A549 (cell line): ENCODE measurements around the gene LLGL2. TPM values are rescaled to one million over a fixed set of nuclear protein-coding genes. Genes with fewer than 3 reads are reported as not detected.

ENCODE experiments used
- ATAC-seq, 2 experiments: fragments of 200-7000 bp in 1 of 2; fragments of >200 bp in 1 of 2; cut with Nextera tagmentation in 1 of 2; cut with Tn5 transposase in 1 of 2; 3 replicates each; pipeline versions ENCODE4 v1.8.0 to v1.9.1; 2018 to 2020; ENCODE audit warnings: mild to moderate bottlenecking in 1 of 2, moderate library complexity in 1 of 2
- CTCF ChIA-PET: fragments of 300-600 bp; sonication (Branson Sonifier 250); formaldehyde crosslinking; extraction: SDS; loops from one replicate; lab custom pipeline; 2021; ENCODE audit warnings: antibody characterized with exemption, inconsistent platforms; lab: Yijun Ruan, JAX
- POLR2A ChIA-PET: fragments of 350-600 bp; formaldehyde crosslinking; extraction: SDS; loops from one replicate; lab custom pipeline; 2021; ENCODE audit warnings: antibody characterized with exemption, inconsistent platforms; lab: Yijun Ruan, JAX
- DNase-seq, 2 experiments: peaks; one replicate each; pipeline versions ENCODE4 v3.0.0 to v3.0.0-alpha.2; 2011 to 2016; ENCODE audit warnings: low read depth in 1 of 2, low spot score in 1 of 2
- FAIRE-seq: peaks from 2 replicates; lab custom pipeline; 2011; peaks lifted over from hg19 to GRCh38; lab: Jason Lieb, UNC
- H3K27ac ChIP-seq, 2 experiments: fragments of >200 bp; sonication (Bioruptor Twin); formaldehyde crosslinking; 3 replicates each; pipeline ENCODE4 v1.5.1; 2016 to 2017
- H3K4me1 ChIP-seq: fragments of >200 bp; sonication (Bioruptor Twin); formaldehyde crosslinking; 3 replicates; pipeline ENCODE4 v1.6.1; 2016
- H3K4me2 ChIP-seq: fragments of >200 bp; sonication (Bioruptor Twin); formaldehyde crosslinking; 3 replicates; pipeline ENCODE4 v1.6.1; 2016
- H3K4me3 ChIP-seq: fragments of >200 bp; sonication (Bioruptor Twin); formaldehyde crosslinking; 3 replicates; pipeline ENCODE4 v1.5.1; 2016
- H3K9me3 ChIP-seq: fragments of >200 bp; sonication (Bioruptor Twin); formaldehyde crosslinking; 3 replicates; pipeline ENCODE4 v1.6.1; 2016
- BHLHE40 ChIP-seq: IDR thresholded peaks from 2 replicates; pipeline ENCODE4 v1.6.1; 2012; ENCODE audit warnings: low read depth, low read length, inconsistent platforms
- CBX2 ChIP-seq: fragments of 200-600 bp; sonication (generic); IDR thresholded peaks from 2 replicates; pipeline ENCODE4 v1.6.1; 2016; ENCODE audit warnings: low read depth, mild to moderate bottlenecking, borderline replicate concordance
- CBX8 ChIP-seq: fragments of 200-600 bp; sonication (generic); IDR thresholded peaks from 2 replicates; pipeline ENCODE4 v1.6.1; 2016
- CHD4 ChIP-seq: fragments of 200-600 bp; sonication (generic); IDR thresholded peaks from 2 replicates; pipeline ENCODE4 v1.6.1; 2016; ENCODE audit warnings: antibody characterized with exemption, mild to moderate bottlenecking, borderline replicate concordance
- CTCF ChIP-seq: fragments of >200 bp; sonication (Bioruptor Twin); formaldehyde crosslinking; IDR thresholded peaks from 3 replicates; pipeline ENCODE4 v1.5.1; 2016
- FOSB ChIP-seq: fragments of 250-450 bp; sonication (Bioruptor Pico); IDR thresholded peaks from 2 replicates; pipeline ENCODE4 v1.5.0; 2020; ENCODE audit warnings: mild to moderate bottlenecking, moderate library complexity
- FOXS1 ChIP-seq: fragments of 250-450 bp; sonication (Bioruptor Pico); IDR thresholded peaks from 2 replicates; pipeline ENCODE4 v1.5.0; 2020; ENCODE audit warnings: mild to moderate bottlenecking, moderate library complexity
- HEYL ChIP-seq: fragments of 250-450 bp; sonication (Bioruptor Pico); IDR thresholded peaks from 2 replicates; pipeline ENCODE4 v1.8.0; 2021; ENCODE audit warnings: mild to moderate bottlenecking, moderate library complexity
- HMGXB4 ChIP-seq: fragments of 250-450 bp; sonication (Bioruptor Pico); IDR thresholded peaks from 2 replicates; pipeline ENCODE4 v1.5.0; 2021; ENCODE audit warnings: mild to moderate bottlenecking, moderate library complexity, borderline replicate concordance
- HOXA7 ChIP-seq: fragments of 250-450 bp; sonication (Bioruptor Pico); IDR thresholded peaks from 2 replicates; pipeline ENCODE4 v1.5.0; 2020; ENCODE audit warnings: mild to moderate bottlenecking, moderate library complexity
- HOXB13 ChIP-seq: fragments of 250-450 bp; sonication (Bioruptor Pico); IDR thresholded peaks from 2 replicates; pipeline ENCODE4 v1.5.0; 2020; ENCODE audit warnings: low read depth, mild to moderate bottlenecking, moderate library complexity
- HOXB5 ChIP-seq: fragments of 250-450 bp; sonication (Bioruptor Pico); IDR thresholded peaks from 2 replicates; pipeline ENCODE4 v1.5.0; 2020; ENCODE audit warnings: mild to moderate bottlenecking, moderate library complexity
- JUNB ChIP-seq: fragments of >200 bp; sonication (Bioruptor Twin); formaldehyde crosslinking; IDR thresholded peaks from 2 replicates; pipeline ENCODE4 v1.6.1; 2016
- KDM5A ChIP-seq: fragments of 200-600 bp; sonication (generic); IDR thresholded peaks from 2 replicates; pipeline ENCODE4 v1.6.1; 2016; ENCODE audit warnings: antibody characterized with exemption, mild to moderate bottlenecking
- MAFK ChIP-seq: fragments of 450-650 bp; IDR thresholded peaks from 2 replicates; pipeline ENCODE4 v1.6.1; 2014; ENCODE audit not compliant: partially characterized antibody
- NPAS2 ChIP-seq: fragments of 250-450 bp; sonication (Bioruptor Pico); IDR thresholded peaks from 2 replicates; pipeline ENCODE4 v1.8.0; 2022; ENCODE audit warnings: mild to moderate bottlenecking, moderate library complexity, borderline replicate concordance
- NR3C1 ChIP-seq: fragments of >200 bp; sonication (Bioruptor Twin); formaldehyde crosslinking; IDR thresholded peaks from 3 replicates; pipeline ENCODE4 v1.6.1; 2017
- PBX3 ChIP-seq: IDR thresholded peaks from 2 replicates; pipeline ENCODE4 v1.6.1; 2012
- PHF8 ChIP-seq: fragments of 200-600 bp; sonication (generic); IDR thresholded peaks from 2 replicates; pipeline ENCODE4 v1.6.1; 2016; ENCODE audit warnings: low read depth, mild to moderate bottlenecking, antibody characterized with exemption, moderate library complexity, borderline replicate concordance
- POLR2AphosphoS2 ChIP-seq: conservative IDR thresholded peaks from 2 replicates; pipeline ENCODE4 v1.6.1; 2012; ENCODE audit warnings: low read length, improper control_type of control experiment, inconsistent platforms
- RAD21 ChIP-seq, 2 experiments: fragments of >200 bp in 1 of 2; sonication (Bioruptor Twin) in 1 of 2; formaldehyde crosslinking in 1 of 2; IDR thresholded peaks in 1 of 2; conservative IDR thresholded peaks in 1 of 2; 2 replicates in 1 of 2; 3 replicates in 1 of 2; pipeline ENCODE4 v1.6.1; 2012 to 2018; ENCODE audit warnings: inconsistent platforms in 1 of 2
- SMC3 ChIP-seq: fragments of >200 bp; sonication (Bioruptor Twin); formaldehyde crosslinking; IDR thresholded peaks from 3 replicates; pipeline ENCODE4 v1.6.1; 2018; ENCODE audit warnings: inconsistent platforms
- TFCP2L1 ChIP-seq: fragments of 250-450 bp; sonication (Bioruptor Pico); IDR thresholded peaks from 2 replicates; pipeline ENCODE4 v1.5.0; 2021; ENCODE audit warnings: mild to moderate bottlenecking
- TP53 ChIP-seq: fragments of 250-450 bp; sonication (Bioruptor Pico); IDR thresholded peaks from 2 replicates; pipeline ENCODE4 v1.5.0; 2021; ENCODE audit warnings: mild to moderate bottlenecking, moderate library complexity
- WGBS: methylation state at CpG from one replicate; pipeline ENCODE4 v1.1.6; 2017; ENCODE audit errors: missing lambda C conversion rate; 5-methylcytosine and 5-hydroxymethylcytosine counted together
- polyA plus RNA-seq, 4 experiments: library from polyadenylated mRNA; depleted of rRNA in 3 of 4; stranded (reverse); fragments of >200 nt; fragmentation: RNase III in 1 of 4; extraction: RNeasy Plus Mini Kit Qiagen cat#74134 plus additional on column Dnase treatment in 1 of 4; gene quantifications; 2 replicates in 3 of 4; 3 replicates in 1 of 4; pipeline ENCODE4 v1.2.3, GENCODE V29; 2011 to 2017

Gene LLGL2
- polyA plus RNA-seq, 2 of the 4 experiments (the other 2 are of a cell fraction), result 18.9 to 35.0 TPM

- Histone ChIP-seq H3K27ac (peak overlapping the region; percentile 52 to 92; a peak in 4 of 6 replicates), H3K4me3 (no peak overlapping the region), H3K9me3 (no peaks in the 10 kb centered on the region), H3K4me1 (peaks cover 53% of the 10 kb centered on the region), H3K4me2 (no peak overlapping the region)
- POLR2A ChIA-PET, result no interaction called here
- no peak for FAIRE-seq
- DNase-seq, result peak in 1 of 2 experiments; percentile 44
- CTCF ChIA-PET, result interaction anchor here (0.6 to 51.3 kb wide), 6 partner anchors 22 to 135 kb away, joined by 3 to 2254 read pairs (median 14); partner anchors contain the start of genes MYO15B, RECQL5, SAP30BP and SMIM5
- ATAC-seq, result peak; percentile 7 to 61; a peak in 3 of 6 replicates
- TF ChIP-seq NPAS2 (CRISPR knock-in tag) (no peak), MAFK (no peak), CTCF (peak; percentile 31; the same call in 2 of the 3 replicates), CBX2 (no peak), HEYL (CRISPR knock-in tag) (no peak), CBX8 (no peak), SMC3 (peak; percentile 59), TP53 (no peak), RAD21 (conservative IDR thresholded peaks at IDR 0.05 in 1 of 2, IDR thresholded peaks at IDR 0.05 in 1 of 2) (peak; percentile 54 to 59), CHD4 (no peak)
- 76% methylated on average over 7 of the region's 12 CpGs for WGBS
These were observed 88.5 kb downstream of the LLGL2 start for GRCh38 chr17:75614006-75614405.

GRCh38 chr17:75614556-75615270 is 89.2 kb downstream of the LLGL2 start:
- 75% methylated on average over 17 of the region's 19 CpGs for WGBS
- H3K9me3 ChIP-seq, result no peaks in the 10 kb centered on the region
- ATAC-seq, result no peak
- peaks cover 46% of the 10 kb centered on the region for H3K4me1 ChIP-seq
- TF ChIP-seq CTCF (no peak), TFCP2L1 (CRISPR knock-in tag) (no peak), BHLHE40 (no peak), PBX3 (no peak), FOSB (no peak), HMGXB4 (CRISPR knock-in tag) (no peak), NR3C1 (no peak), HEYL (CRISPR knock-in tag) (no peak), KDM5A (no peak), PHF8 (no peak), FOXS1 (CRISPR knock-in tag) (no peak), HOXB13 (CRISPR knock-in tag) (no peak), POLR2AphosphoS2 (no peak), HOXA7 (CRISPR knock-in tag) (no peak), JUNB (no peak), SMC3 (no peak), HOXB5 (CRISPR knock-in tag) (no peak)
- TF ChIP-seq, all 56 proteins: peak for 0
- FAIRE-seq (no peak), DNase-seq (no peak)
- POLR2A ChIA-PET, result no interaction called here
- CTCF ChIA-PET, result interaction anchor here (0.5 to 51.3 kb wide), 5 partner anchors 22 to 135 kb away, joined by 3 to 2254 read pairs (median 19); partner anchors contain the start of genes MYO15B, RECQL5, SAP30BP and SMIM5
- Histone ChIP-seq H3K4me2 (no peak overlapping the region), H3K27ac (peak overlapping the region; percentile 52 to 92; a peak in 3 of 6 replicates), H3K4me3 (no peak overlapping the region)
